ENCODE measurements around the gene CDC5L.

- TF ChIP-seq EZH2 (IDR thresholded peaks at IDR 0.05): no peak
- TF ChIP-seq POLR2AphosphoS5 (IDR thresholded peaks at IDR 0.05; ENCODE audit: borderline replicate concordance, low read depth, low read length): no peak
These were observed 55.4 kb downstream of the CDC5L start for GRCh38 chr6:44442833-44443444.

Data from SK-N-MC (cell line).